ENCODE measurements around the gene RANBP3L. TPM values are rescaled to one million over a fixed set of nuclear protein-coding genes. Genes with fewer than 3 reads are reported as not detected.

Gene RANBP3L
- total and polyA plus RNA-seq, 2 donors from 2014 or later: 7.1 to 8.7 TPM

DNA sequence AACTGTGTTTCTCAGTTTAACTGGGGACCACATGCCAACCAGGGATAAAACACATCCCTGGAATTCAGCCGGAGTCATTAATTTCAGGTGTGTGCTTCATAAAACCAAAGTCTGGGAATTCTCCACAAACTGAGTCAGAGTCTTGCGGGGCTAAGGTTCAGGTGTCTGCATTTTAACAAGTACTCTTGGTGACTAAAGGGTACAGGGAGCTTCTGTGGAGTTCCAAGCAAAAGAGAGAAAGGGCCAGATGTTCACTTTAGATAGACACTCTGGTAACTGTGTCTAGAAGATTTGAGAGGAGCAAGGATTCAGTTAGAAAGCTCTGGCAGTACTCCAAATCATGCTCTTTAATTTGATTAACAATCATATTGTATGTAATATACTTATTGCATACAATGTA lies 64.0 kb downstream of the RANBP3L start:
- no peak for FAIRE-seq
- H3K27ac ChIP-seq (ENCODE audit: low read depth in 2 of 2, low read length in 2 of 2): no peak overlapping the region

DNA sequence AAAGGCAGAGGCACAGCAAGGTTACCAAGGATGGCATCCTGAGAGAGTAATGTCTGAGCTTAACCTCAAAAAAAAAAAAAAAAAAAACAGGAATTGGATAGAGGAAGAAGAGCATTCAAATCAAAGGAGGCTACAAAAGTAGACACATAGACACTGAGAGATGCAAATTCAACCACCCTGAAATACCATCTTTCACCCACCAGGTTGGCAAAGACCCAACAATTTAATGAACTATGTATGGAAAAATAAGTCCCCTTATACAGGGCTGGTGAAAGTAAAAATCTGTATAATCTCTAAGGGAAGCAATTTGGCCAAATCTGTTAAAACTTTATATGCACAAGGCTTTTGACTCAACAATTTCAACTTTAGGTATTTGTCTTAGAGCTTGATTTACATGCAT lies 64.9 kb downstream of the RANBP3L start:
- Histone ChIP-seq H3K27ac (ENCODE audit: low read depth in 2 of 2, low read length in 2 of 2) (no peak overlapping the region), H3K4me1 (ENCODE audit: control insufficient read depth in 2 of 3, insufficient read depth in 2 of 3, low read depth in 1 of 3, low read length in 3 of 3) (peaks cover 4 to 18% (median 8%) of the 10 kb centered on the region in 3 donors)

More for the DNA sequence above, 64.0 kb downstream of the RANBP3L start:
- Histone ChIP-seq H3K4me3 (ENCODE audit: low read length in 3 of 3) (no peak overlapping the region), H3K4me1 (ENCODE audit: control insufficient read depth in 2 of 3, insufficient read depth in 2 of 3, low read depth in 1 of 3, low read length in 3 of 3) (peaks cover 4 to 21% (median 11%) of the 10 kb centered on the region in 3 donors), H3K36me3 (ENCODE audit: control insufficient read depth in 2 of 3, insufficient read depth in 3 of 3, low read length in 3 of 3) (no peaks in the 10 kb centered on the region), H3K9ac (ENCODE audit: low read length in 3 of 3) (no peak overlapping the region), H3K27me3 (ENCODE audit: control insufficient read depth, insufficient read depth, low read length) (no peaks in the 10 kb centered on the region), H3K9me3 (ENCODE audit: control insufficient read depth in 2 of 3, insufficient read depth in 1 of 3, low read length in 3 of 3) (no peaks in the 10 kb centered on the region)
- no peak for DNase-seq
- intact Hi-C loops (cut with DNase I): no loop called here
- no peak for TF ChIP-seq CTCF (IDR thresholded peaks at IDR 0.05; ENCODE audit: borderline replicate concordance, extremely low read depth, insufficient read depth)

GRCh38 chr5:36232533-36232932 lies 69.2 kb downstream of the RANBP3L start:
- DNase-seq (no peak), FAIRE-seq (no peak)
- H3K36me3 ChIP-seq (ENCODE audit: control insufficient read depth in 2 of 3, insufficient read depth in 3 of 3, low read length in 3 of 3): no peaks in the 10 kb centered on the region
- no peak overlapping the region for H3K4me3 ChIP-seq (ENCODE audit: low read length in 3 of 3)
- TF ChIP-seq CTCF (IDR thresholded peaks at IDR 0.05; ENCODE audit: borderline replicate concordance, extremely low read depth, insufficient read depth): no peak
- intact Hi-C loops (cut with DNase I): no loop called here
- H3K9me3 ChIP-seq (ENCODE audit: control insufficient read depth in 2 of 3, insufficient read depth in 1 of 3, low read length in 3 of 3): no peaks in the 10 kb centered on the region
- no peak overlapping the region for H3K27ac ChIP-seq (ENCODE audit: low read depth in 2 of 2, low read length in 2 of 2)
- H3K4me1 ChIP-seq (ENCODE audit: control insufficient read depth in 2 of 3, insufficient read depth in 2 of 3, low read depth in 1 of 3, low read length in 3 of 3): no peaks in the 10 kb centered on the region
- H3K27me3 ChIP-seq (ENCODE audit: control insufficient read depth, insufficient read depth, low read length): no peaks in the 10 kb centered on the region
- H3K9ac ChIP-seq (ENCODE audit: low read length in 3 of 3): no peak overlapping the region

More for the DNA sequence above, 64.9 kb downstream of the RANBP3L start:
- Histone ChIP-seq H3K4me3 (ENCODE audit: low read length in 3 of 3) (no peak overlapping the region), H3K36me3 (ENCODE audit: control insufficient read depth in 2 of 3, insufficient read depth in 3 of 3, low read length in 3 of 3) (no peaks in the 10 kb centered on the region), H3K27me3 (ENCODE audit: control insufficient read depth, insufficient read depth, low read length) (no peaks in the 10 kb centered on the region), H3K9ac (ENCODE audit: low read length in 3 of 3) (no peak overlapping the region), H3K9me3 (ENCODE audit: control insufficient read depth in 2 of 3, insufficient read depth in 1 of 3, low read length in 3 of 3) (no peaks in the 10 kb centered on the region)
- intact Hi-C loops (cut with DNase I): no loop called here
- no peak for FAIRE-seq
- no peak for TF ChIP-seq CTCF (IDR thresholded peaks at IDR 0.05; ENCODE audit: borderline replicate concordance, extremely low read depth, insufficient read depth)
- DNase-seq: no peak

Data from kidney (tissue), 14 donors.